ENCODE results near the gene MSTN. TPM values are rescaled to one million over a fixed set of nuclear protein-coding genes. Genes with fewer than 3 reads are reported as not detected.

MSTN gene
- total and polyA plus RNA-seq, 2 of the 4 experiments (the other 2 are of a cell fraction) = under 0.01 TPM; not detected in 1

DNA sequence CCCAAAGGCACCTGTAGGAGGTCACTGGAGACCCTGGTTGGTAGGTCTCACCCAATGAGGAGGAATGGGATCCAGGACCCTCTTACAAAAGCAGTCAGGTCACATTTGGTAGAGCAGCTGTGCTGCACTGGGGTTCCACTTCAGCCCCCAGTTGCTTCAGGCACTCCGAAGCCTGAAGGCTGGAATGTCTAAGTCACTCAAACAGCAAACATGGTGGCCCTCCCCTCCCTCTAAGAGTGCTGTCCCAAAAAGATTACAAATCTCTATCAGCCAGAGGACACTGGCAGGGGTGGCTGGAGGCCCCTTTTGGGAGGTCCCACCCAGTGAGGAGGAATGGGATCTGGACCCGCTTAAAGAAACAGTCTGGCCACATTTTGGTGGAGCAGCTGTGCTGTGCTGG, 17.7 kb downstream of the MSTN start:
- intact Hi-C loops (cut with micrococcal nuclease) = no loop called here
- H2AFZ ChIP-seq (replicated peaks; ENCODE audit: low read length, poor library complexity) = no peak overlapping the region

More for the DNA sequence above, 17.7 kb downstream of the MSTN start:
- Histone ChIP-seq H3K27ac (ENCODE audit: insufficient read depth, low read length) (no peak overlapping the region), H3K23ac (ENCODE audit: low read depth, low read length) (no peak overlapping the region), H3K56ac (ENCODE audit: extremely low read depth, insufficient read depth, low read length) (no peak overlapping the region), H3K9ac (ENCODE audit: low read depth, low read length) (no peak overlapping the region), H4K20me1 (ENCODE audit: insufficient read depth, low read length) (no peaks in the 10 kb centered on the region), H3K14ac (replicated peaks; ENCODE audit: low read depth, low read length) (no peak overlapping the region), H3K9me3 (ENCODE audit: control insufficient read depth, insufficient read depth, low read length) (no peaks in the 10 kb centered on the region), H3K4me2 (ENCODE audit: low read depth, low read length) (no peak overlapping the region), H2BK120ac (ENCODE audit: low read depth, low read length) (no peak overlapping the region), H2BK20ac (ENCODE audit: low read depth, low read length) (no peak overlapping the region), H2AK5ac (ENCODE audit: low read depth, low read length) (no peak overlapping the region), H4K91ac (ENCODE audit: insufficient read depth, low read depth, low read length) (no peak overlapping the region), H3K18ac (ENCODE audit: low read depth, low read length) (no peak overlapping the region), H3K4me3 (ENCODE audit: insufficient read depth, low read depth, low read length) (no peak overlapping the region), H3K27me3 (ENCODE audit: control insufficient read depth, insufficient read depth, low read length) (peaks cover 2% of the 10 kb centered on the region), H2BK5ac (ENCODE audit: low read depth, low read length, poor library complexity, severe bottlenecking) (no peak overlapping the region), H2AK9ac (replicated peaks; ENCODE audit: low read depth, low read length, poor library complexity) (no peak overlapping the region), H3K79me1 (ENCODE audit: low read depth in 1 of 2, low read length in 2 of 2) (no peaks in the 10 kb centered on the region), H4K8ac (ENCODE audit: low read depth in 2 of 2, low read length in 2 of 2) (no peak overlapping the region), H3K4ac (ENCODE audit: low read depth, low read length) (no peak overlapping the region), H3K36me3 (ENCODE audit: control insufficient read depth, insufficient read depth, low read length) (no peaks in the 10 kb centered on the region), H2BK15ac (ENCODE audit: low read depth, low read length) (no peak overlapping the region), H3K4me1 (ENCODE audit: control insufficient read depth, insufficient read depth, low read length) (no peaks in the 10 kb centered on the region), H4K5ac (ENCODE audit: low read depth, low read length) (no peak overlapping the region), H3K9me1 (ENCODE audit: insufficient read depth, low read length) (no peaks in the 10 kb centered on the region)
- DNase-seq = no peak
- dilution Hi-C loops (cut with HindIII; ENCODE audit: low sequenced_read_pairs, unreplicated experiment) (no loop called here), in situ Hi-C loops (cut with MboI; ENCODE audit: low sequenced_read_pairs) (no loop called here)
- TF ChIP-seq NFE2L2 (IDR thresholded peaks at IDR 0.05; ENCODE audit: low read depth, low read length) (no peak), POLR2A (IDR thresholded peaks at IDR 0.05; ENCODE audit: low read depth, low read length) (no peak), ELK1 (IDR thresholded peaks at IDR 0.05; ENCODE audit: borderline replicate concordance, low read depth, low read length) (no peak), MAZ (IDR thresholded peaks at IDR 0.05; ENCODE audit: borderline replicate concordance, low read depth, low read length) (no peak), RCOR1 (IDR thresholded peaks at IDR 0.05; ENCODE audit: insufficient replicate concordance, low read length) (no peak), SMC3 (IDR thresholded peaks at IDR 0.05; ENCODE audit: low read depth, low read length) (no peak), MAFK (IDR thresholded peaks at IDR 0.05; ENCODE audit: low read depth, low read length) (no peak), CEBPB (IDR thresholded peaks at IDR 0.05; ENCODE audit: low read depth, low read length) (no peak), CTCF (conservative IDR thresholded peaks at IDR 0.05; ENCODE audit: low read depth, low read length) (no peak), CHD1 (IDR thresholded peaks at IDR 0.05; ENCODE audit: low read depth, low read length) (no peak), FOS (IDR thresholded peaks at IDR 0.05; ENCODE audit: low read depth, low read length) (no peak), RFX5 (IDR thresholded peaks at IDR 0.05; ENCODE audit: low read depth, low read length) (no peak)
- CTCF ChIA-PET = no interaction called here
- POLR2A ChIA-PET (ENCODE audit: unreplicated experiment) = no interaction called here
- no TSS peak for BruUV-seq (replicated peaks)
- no CpG with 5 or more reads among the region's 2 CpGs for WGBS, 2 experiments (ENCODE audit: extremely low coverage in 2 of 2, insufficient read length in 1 of 2)
- no peak for ATAC-seq (ENCODE audit: low read depth)
